Stimulated activated effector memory CD8-positive, alpha-beta T cell treated with anti-CD3 and anti-CD28 coated beads, Interleukin-12 subunit alpha, Interleukin-12 subunit beta, amount 100 ng/mL, for 72 hours (primary cell): Measurements from ENCODE around the gene TMBIM6.
"Not testable (repeated sequence)": the region's sequence is repeated elsewhere in the genome, so short reads cannot be mapped to it uniquely, and the experiment has no call there.

Source experiments
- ATAC-seq: fragments of 150-1000 bp; cut with Tn5 transposase; 2 replicates; pipeline ENCODE4 v1.10.0; 2021
- DNase-seq, 2 donors: peaks; one replicate each; pipeline ENCODE4 v3.0.0; 2021 to 2022; ENCODE audit warnings: low spot score in 2 of 2
- H3K27ac Mint-ChIP-seq: one replicate; pipeline ENCODE4 v1.8.0; 2022; ENCODE audit warnings: mild to moderate bottlenecking, mixed read lengths
- H3K36me3 Mint-ChIP-seq: one replicate; pipeline ENCODE4 v1.8.0; 2022; ENCODE audit warnings: mild to moderate bottlenecking, mixed read lengths
- H3K4me1 Mint-ChIP-seq: one replicate; pipeline ENCODE4 v1.8.0; 2022; ENCODE audit warnings: mixed read lengths
- H3K4me3 Mint-ChIP-seq: one replicate; pipeline ENCODE4 v1.8.0; 2022; ENCODE audit warnings: mild to moderate bottlenecking, mixed read lengths
- H3K9me3 Mint-ChIP-seq: one replicate; pipeline ENCODE4 v1.8.0; 2022; ENCODE audit warnings: mixed read lengths

Gene TMBIM6

GRCh38 chr12:49748306-49748705 lies 6.9 kb downstream of the TMBIM6 start:
- Mint-ChIP-seq H3K9me3 (no peaks in the 10 kb centered on the region), H3K4me3 (peak overlapping the region; percentile 53), H3K27ac (peak overlapping the region; percentile 90), H3K36me3 (peaks cover 98% of the 10 kb centered on the region), H3K4me1 (peaks cover 81% of the 10 kb centered on the region)
- DNase-seq = no peak
- ATAC-seq = no peak

- Mint-ChIP-seq H3K4me3 (peak overlapping the region; percentile 53), H3K27ac (peak overlapping the region; percentile 90), H3K36me3 (peaks cover 98% of the 10 kb centered on the region), H3K9me3 (no peaks in the 10 kb centered on the region), H3K4me1 (peaks cover 81% of the 10 kb centered on the region)
- ATAC-seq = no peak
- DNase-seq = no peak
Observed at GRCh38 chr12:49748800-49749199, 7.4 kb downstream of the TMBIM6 start.

- H3K27ac Mint-ChIP-seq = peak overlapping the region; percentile 90
- peaks cover 98% of the 10 kb centered on the region for H3K36me3 Mint-ChIP-seq
- peaks cover 72% of the 10 kb centered on the region for H3K4me1 Mint-ChIP-seq
- peak overlapping the region; percentile 53 for H3K4me3 Mint-ChIP-seq
- DNase-seq (peak in 1 of 2 donors; percentile 75), ATAC-seq (peak; percentile 97)
- H3K9me3 Mint-ChIP-seq = no peaks in the 10 kb centered on the region
Observed at GRCh38 chr12:49750027-49750995, 9.0 kb downstream of the TMBIM6 start.

- ATAC-seq (no peak), DNase-seq (no peak)
- H3K4me1 Mint-ChIP-seq = peaks cover 70% of the 10 kb centered on the region
- peak overlapping the region; percentile 90 for H3K27ac Mint-ChIP-seq
- H3K9me3 Mint-ChIP-seq = no peaks in the 10 kb centered on the region
- peak overlapping the region; percentile 53 for H3K4me3 Mint-ChIP-seq
- peaks cover 98% of the 10 kb centered on the region for H3K36me3 Mint-ChIP-seq
Observed at GRCh38 chr12:49750996-49751393, 9.6 kb downstream of the TMBIM6 start.

- Mint-ChIP-seq H3K4me3 (no peak overlapping the region), H3K4me1 (peaks cover 48% of the 10 kb centered on the region), H3K36me3 (peaks cover 93% of the 10 kb centered on the region), H3K27ac (peak overlapping the region; percentile 85), H3K9me3 (no peaks in the 10 kb centered on the region)
- DNase-seq = no peak
- peak; percentile 58 for ATAC-seq
Observed at GRCh38 chr12:49761677-49762467, 20.5 kb downstream of the TMBIM6 start.

- peaks cover 50% of the 10 kb centered on the region for H3K4me1 Mint-ChIP-seq
- peaks cover 88% of the 10 kb centered on the region for H3K36me3 Mint-ChIP-seq
- H3K27ac Mint-ChIP-seq = peak overlapping the region; percentile 85
- no peaks in the 10 kb centered on the region for H3K9me3 Mint-ChIP-seq
- DNase-seq (no peak), ATAC-seq (peak; percentile 60)
- H3K4me3 Mint-ChIP-seq = peak overlapping the region; percentile 45
Observed at GRCh38 chr12:49762468-49762847, 21.1 kb downstream of the TMBIM6 start.

GRCh38 chr12:49763006-49763591 lies 21.7 kb downstream of the TMBIM6 start:
- H3K9me3 Mint-ChIP-seq = no peaks in the 10 kb centered on the region
- H3K4me1 Mint-ChIP-seq = peaks cover 54% of the 10 kb centered on the region
- ATAC-seq = peak; percentile 78
- H3K27ac Mint-ChIP-seq = peak overlapping the region; percentile 85
- peak; percentile 63 to 84 for DNase-seq
- peak overlapping the region; percentile 45 for H3K4me3 Mint-ChIP-seq
- peaks cover 81% of the 10 kb centered on the region for H3K36me3 Mint-ChIP-seq

- no peak for ATAC-seq
- H3K9me3 Mint-ChIP-seq = no peaks in the 10 kb centered on the region
- H3K4me1 Mint-ChIP-seq = peaks cover 54% of the 10 kb centered on the region
- no peak for DNase-seq
- H3K4me3 Mint-ChIP-seq = no peak overlapping the region
- H3K36me3 Mint-ChIP-seq = peaks cover 71% of the 10 kb centered on the region
- H3K27ac Mint-ChIP-seq = peak overlapping the region; percentile 85
Observed at GRCh38 chr12:49764126-49764525, 22.8 kb downstream of the TMBIM6 start.

- H3K9me3 Mint-ChIP-seq = no peaks in the 10 kb centered on the region
- DNase-seq = no peak
- peaks cover 51% of the 10 kb centered on the region for H3K36me3 Mint-ChIP-seq
- peak overlapping the region; percentile 43 for H3K27ac Mint-ChIP-seq
- H3K4me1 Mint-ChIP-seq = peaks cover 51% of the 10 kb centered on the region
- H3K4me3 Mint-ChIP-seq = no peak overlapping the region
- no peak for ATAC-seq
Observed at GRCh38 chr12:49766115-49766455, 24.7 kb downstream of the TMBIM6 start.

- H3K4me3 Mint-ChIP-seq = no peak overlapping the region
- H3K27ac Mint-ChIP-seq = peak overlapping the region; percentile 43
- no peak for DNase-seq
- H3K36me3 Mint-ChIP-seq = peaks cover 39% of the 10 kb centered on the region
- no peaks in the 10 kb centered on the region for H3K9me3 Mint-ChIP-seq
- ATAC-seq = no peak
- peaks cover 39% of the 10 kb centered on the region for H3K4me1 Mint-ChIP-seq
Observed at GRCh38 chr12:49767333-49767732, 26.0 kb downstream of the TMBIM6 start.

GRCh38 chr12:49773102-49773501 lies 31.7 kb downstream of the TMBIM6 start:
- DNase-seq, H3K27ac Mint-ChIP-seq, H3K4me3 Mint-ChIP-seq, H3K36me3 Mint-ChIP-seq, ATAC-seq, H3K9me3 Mint-ChIP-seq: not testable (repeated sequence)
- peaks cover 16% of the 10 kb centered on the region for H3K4me1 Mint-ChIP-seq

- peaks cover 6% of the 10 kb centered on the region for H3K36me3 Mint-ChIP-seq
- H3K4me1 Mint-ChIP-seq = peaks cover 21% of the 10 kb centered on the region
- H3K27ac Mint-ChIP-seq = peak overlapping the region; percentile 53
- ATAC-seq (peak; percentile 94), DNase-seq (peak; percentile 31 to 75)
- no peak overlapping the region for H3K4me3 Mint-ChIP-seq
- no peaks in the 10 kb centered on the region for H3K9me3 Mint-ChIP-seq
Observed at GRCh38 chr12:49776413-49776812, 35.1 kb downstream of the TMBIM6 start.

- Mint-ChIP-seq H3K9me3 (no peaks in the 10 kb centered on the region), H3K36me3 (peaks cover 6% of the 10 kb centered on the region), H3K27ac (peak overlapping the region; percentile 53), H3K4me3 (no peak overlapping the region), H3K4me1 (peaks cover 21% of the 10 kb centered on the region)
- ATAC-seq (no peak), DNase-seq (no peak)
Observed at GRCh38 chr12:49776858-49777257, 35.5 kb downstream of the TMBIM6 start.

- no peaks in the 10 kb centered on the region for H3K9me3 Mint-ChIP-seq
- ATAC-seq (no peak), DNase-seq (no peak)
- H3K36me3 Mint-ChIP-seq = peaks cover 6% of the 10 kb centered on the region
- no peak overlapping the region for H3K4me3 Mint-ChIP-seq
- no peak overlapping the region for H3K27ac Mint-ChIP-seq
- peaks cover 21% of the 10 kb centered on the region for H3K4me1 Mint-ChIP-seq
Observed at GRCh38 chr12:49777341-49777740, 36.0 kb downstream of the TMBIM6 start.
